DOHH2 (cell line): ENCODE data around the gene TFAP2C.

ENCODE experiments used
- H3F3A ChIP-seq: fragments of 200-600 bp; sonication (generic), shearing (Covaris generic); 2 replicates; pipeline ENCODE4 v1.6.0; 2016; ENCODE audit warnings: antibody characterized with exemption, mild to moderate bottlenecking; ENCODE audit not compliant: control insufficient read depth, insufficient read depth
- H3K27ac ChIP-seq: fragments of 200-600 bp; sonication (generic); 2 replicates; pipeline ENCODE4 v1.5.1; 2014; ENCODE audit warnings: low read depth, mild to moderate bottlenecking, low read length, moderate library complexity
- H3K27me3 ChIP-seq: fragments of 200-600 bp; sonication (generic); 2 replicates; pipeline ENCODE4 v1.6.1; 2014; ENCODE audit warnings: mild to moderate bottlenecking, low read length, mixed read lengths; ENCODE audit not compliant: control insufficient read depth
- H3K36me3 ChIP-seq: fragments of 200-600 bp; sonication (generic); 2 replicates; pipeline ENCODE4 v1.6.1; 2014; ENCODE audit warnings: mild to moderate bottlenecking, low read length, moderate library complexity, mixed read lengths; ENCODE audit not compliant: control insufficient read depth
- H3K4me1 ChIP-seq: fragments of 200-600 bp; sonication (generic); 2 replicates; pipeline ENCODE4 v1.6.1; 2014; ENCODE audit warnings: mild to moderate bottlenecking, low read length, mixed read lengths; ENCODE audit not compliant: control insufficient read depth
- H3K4me2 ChIP-seq: fragments of 200-600 bp; sonication (generic); 2 replicates; pipeline ENCODE4 v1.6.0; 2014; ENCODE audit warnings: mild to moderate bottlenecking, low read length, moderate library complexity
- H3K4me3 ChIP-seq: fragments of 200-600 bp; sonication (generic); 2 replicates; pipeline ENCODE4 v1.5.1; 2014; ENCODE audit warnings: mild to moderate bottlenecking, low read length, mixed read lengths
- H3K79me2 ChIP-seq: fragments of 200-600 bp; sonication (generic); 2 replicates; pipeline ENCODE4 v1.6.1; 2014; ENCODE audit warnings: mild to moderate bottlenecking, low read length, mixed read lengths; ENCODE audit not compliant: control insufficient read depth
- H3K9me2 ChIP-seq: fragments of 200-600 bp; sonication (generic); replicated peaks from 2 replicates; pipeline ENCODE4 v1.6.1; 2014; ENCODE audit warnings: mild to moderate bottlenecking, low read length, mixed read lengths; ENCODE audit not compliant: control insufficient read depth
- H3K9me3 ChIP-seq: fragments of 200-600 bp; sonication (generic); 2 replicates; pipeline ENCODE4 v1.6.1; 2014; ENCODE audit warnings: antibody characterized with exemption, low read length, mixed read lengths; ENCODE audit not compliant: control insufficient read depth, insufficient read depth
- H4K20me1 ChIP-seq: fragments of 200-600 bp; sonication (generic); 2 replicates; pipeline ENCODE4 v1.6.0; 2014; ENCODE audit warnings: low read depth, mild to moderate bottlenecking, antibody characterized with exemption, low read length, moderate library complexity; ENCODE audit not compliant: control insufficient read depth, insufficient read depth
- EZH2phosphoT487 ChIP-seq: fragments of 200-600 bp; sonication (generic); IDR thresholded peaks from 2 replicates; pipeline ENCODE4 v1.6.1; 2017; ENCODE audit warnings: borderline replicate concordance, mild to moderate bottlenecking, antibody characterized with exemption, low read length, moderate library complexity, mixed read lengths
- TF ChIP-seq, protein P1 (sequence below): fragments of 200-600 bp; sonication (generic); IDR thresholded peaks from one replicate; pipeline ENCODE4 v1.5.1; 2014; ENCODE audit warnings: antibody characterized with exemption, mild to moderate bottlenecking, low read depth, low read length; ENCODE audit not compliant: poor library complexity, severe bottlenecking

The TFAP2C gene

DNA sequence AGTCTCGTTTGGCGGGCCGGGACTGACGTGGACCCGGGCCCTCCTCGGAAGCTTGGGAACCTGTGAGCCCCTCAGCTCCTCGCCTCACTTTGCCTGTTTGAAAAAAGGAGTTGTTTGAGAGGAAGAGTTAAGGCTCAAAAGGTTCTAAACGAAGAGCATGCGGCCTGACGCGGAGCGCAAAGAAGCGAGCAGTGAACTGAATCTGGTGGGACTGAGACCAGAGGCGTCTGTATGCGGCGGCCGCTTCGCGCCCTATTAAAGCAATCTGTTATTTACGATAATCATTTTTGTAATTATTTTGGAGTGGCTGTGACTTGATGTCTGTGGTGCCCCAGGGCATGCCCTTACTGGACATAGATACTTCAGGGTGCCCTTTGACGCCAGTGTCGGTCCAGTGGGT is 3.3 kb upstream of the TFAP2C start:
- no peaks in the 10 kb centered on the region for H3F3A ChIP-seq
- no peaks in the 10 kb centered on the region for H3K36me3 ChIP-seq
- H4K20me1 ChIP-seq = no peaks in the 10 kb centered on the region
- no peak overlapping the region for H3K4me3 ChIP-seq
- no peaks in the 10 kb centered on the region for H3K27me3 ChIP-seq
- H3K79me2 ChIP-seq = no peaks in the 10 kb centered on the region
- no peaks in the 10 kb centered on the region for H3K9me3 ChIP-seq
- H3K27ac ChIP-seq = no peak overlapping the region
- no peaks in the 10 kb centered on the region for H3K4me1 ChIP-seq
- H3K4me2 ChIP-seq = no peak overlapping the region
- no peak for TF ChIP-seq EZH2phosphoT487
- TF ChIP-seq, protein P1, sequence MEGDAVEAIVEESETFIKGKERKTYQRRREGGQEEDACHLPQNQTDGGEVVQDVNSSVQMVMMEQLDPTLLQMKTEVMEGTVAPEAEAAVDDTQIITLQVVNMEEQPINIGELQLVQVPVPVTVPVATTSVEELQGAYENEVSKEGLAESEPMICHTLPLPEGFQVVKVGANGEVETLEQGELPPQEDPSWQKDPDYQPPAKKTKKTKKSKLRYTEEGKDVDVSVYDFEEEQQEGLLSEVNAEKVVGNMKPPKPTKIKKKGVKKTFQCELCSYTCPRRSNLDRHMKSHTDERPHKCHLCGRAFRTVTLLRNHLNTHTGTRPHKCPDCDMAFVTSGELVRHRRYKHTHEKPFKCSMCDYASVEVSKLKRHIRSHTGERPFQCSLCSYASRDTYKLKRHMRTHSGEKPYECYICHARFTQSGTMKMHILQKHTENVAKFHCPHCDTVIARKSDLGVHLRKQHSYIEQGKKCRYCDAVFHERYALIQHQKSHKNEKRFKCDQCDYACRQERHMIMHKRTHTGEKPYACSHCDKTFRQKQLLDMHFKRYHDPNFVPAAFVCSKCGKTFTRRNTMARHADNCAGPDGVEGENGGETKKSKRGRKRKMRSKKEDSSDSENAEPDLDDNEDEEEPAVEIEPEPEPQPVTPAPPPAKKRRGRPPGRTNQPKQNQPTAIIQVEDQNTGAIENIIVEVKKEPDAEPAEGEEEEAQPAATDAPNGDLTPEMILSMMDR = no peak
- no peaks in the 10 kb centered on the region for H3K9me2 ChIP-seq

DNA sequence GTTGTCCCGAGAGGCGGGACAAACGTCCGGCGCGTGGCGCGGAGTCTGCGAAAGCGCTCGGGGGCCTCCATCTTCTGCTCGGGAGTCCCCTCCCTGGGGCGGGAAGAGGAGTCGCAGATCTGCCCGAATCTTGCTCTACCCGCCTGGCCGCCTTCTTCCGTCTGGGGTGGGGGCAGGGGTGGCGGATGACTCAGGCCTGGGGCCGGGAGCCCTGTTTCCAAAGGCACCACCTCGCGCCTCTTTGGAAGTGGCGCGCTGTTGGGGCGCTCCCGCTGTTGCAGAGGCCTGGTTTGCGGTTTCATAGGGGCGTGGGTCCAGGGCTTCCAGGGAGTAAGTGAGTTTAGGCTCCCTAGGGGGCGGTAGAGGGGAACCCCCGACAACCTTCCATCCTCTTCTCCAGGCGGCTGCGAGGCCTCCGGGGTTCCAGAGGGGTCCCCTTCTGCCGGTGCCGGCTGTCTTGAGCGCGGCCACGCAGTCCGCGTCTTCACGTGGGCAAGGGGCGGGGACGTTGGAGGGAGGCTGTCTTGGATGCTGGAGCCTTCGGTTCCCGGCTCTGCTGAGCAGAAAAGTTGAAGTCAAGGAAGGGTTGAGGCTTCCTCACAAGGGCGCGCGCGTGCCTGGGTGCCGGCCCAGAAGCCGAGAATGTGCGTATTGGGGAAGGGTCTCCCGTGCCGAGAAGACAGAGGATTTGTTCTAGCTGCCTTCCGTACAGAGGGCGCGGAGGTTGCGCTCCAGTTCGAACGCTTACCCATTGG is 2.6 kb upstream of the TFAP2C start:
- Histone ChIP-seq H3K4me3 (no peak overlapping the region), H3K27ac (no peak overlapping the region), H3K27me3 (no peaks in the 10 kb centered on the region), H3F3A (no peaks in the 10 kb centered on the region), H3K9me2 (no peaks in the 10 kb centered on the region), H3K79me2 (no peaks in the 10 kb centered on the region), H3K4me2 (no peak overlapping the region), H3K36me3 (no peaks in the 10 kb centered on the region), H3K4me1 (no peaks in the 10 kb centered on the region), H4K20me1 (no peaks in the 10 kb centered on the region), H3K9me3 (no peaks in the 10 kb centered on the region)
- TF ChIP-seq, protein P1 = peak; percentile 36
- no peak for TF ChIP-seq EZH2phosphoT487

DNA sequence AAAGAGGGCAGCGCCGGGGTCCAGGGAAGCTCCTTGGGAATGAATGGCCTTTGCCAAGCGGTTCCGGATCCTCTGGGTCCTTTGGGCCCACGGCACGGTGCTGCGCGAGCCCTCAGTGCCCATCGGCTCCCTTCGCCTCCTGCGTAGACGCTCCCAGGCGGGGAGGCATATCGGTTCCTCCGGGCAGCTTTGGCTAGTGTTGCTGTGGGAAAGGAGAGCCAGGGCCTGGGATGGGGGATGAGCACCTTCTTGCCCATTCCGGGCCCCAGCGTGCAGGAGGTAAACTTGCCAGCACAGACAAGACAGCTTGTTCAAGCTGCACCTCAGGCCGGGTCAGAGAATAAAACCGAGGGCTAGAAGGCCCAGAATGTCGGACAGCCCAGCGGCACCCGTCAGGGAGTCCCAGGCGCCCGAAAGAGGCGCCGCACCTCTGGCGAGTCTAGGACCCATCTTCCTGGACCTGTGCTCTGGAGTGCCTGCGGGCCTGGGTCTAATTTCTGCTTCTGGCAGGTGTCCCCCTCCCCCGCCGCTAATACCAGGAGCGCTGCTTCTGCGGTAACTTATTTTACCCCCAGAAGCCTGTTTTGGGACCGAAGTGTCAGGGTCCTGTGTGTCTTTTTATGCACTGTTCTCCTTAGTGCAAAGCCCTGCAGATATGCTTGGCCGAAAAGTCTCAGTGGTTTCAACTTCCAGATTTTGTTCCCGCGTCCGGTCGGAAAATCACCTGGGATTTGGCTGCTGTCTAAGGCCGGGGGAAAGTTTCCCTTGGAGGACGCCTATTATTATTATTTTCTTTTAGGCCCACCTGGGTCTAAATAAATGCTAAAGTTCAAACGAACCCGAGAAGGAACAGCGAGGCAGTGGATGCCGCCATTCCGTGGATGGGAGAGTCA is 1.7 kb upstream of the TFAP2C start:
- Histone ChIP-seq H3K27me3 (no peaks in the 10 kb centered on the region), H3K9me3 (no peaks in the 10 kb centered on the region), H3K36me3 (no peaks in the 10 kb centered on the region), H3K4me1 (no peaks in the 10 kb centered on the region), H3F3A (no peaks in the 10 kb centered on the region), H3K27ac (no peak overlapping the region), H3K4me2 (no peak overlapping the region), H3K4me3 (no peak overlapping the region), H4K20me1 (no peaks in the 10 kb centered on the region), H3K79me2 (no peaks in the 10 kb centered on the region), H3K9me2 (no peaks in the 10 kb centered on the region)
- TF ChIP-seq EZH2phosphoT487 = no peak
- TF ChIP-seq, protein P1 = no peak
